ENCODE data around the gene HES2. TPM values are rescaled to one million over a fixed set of nuclear protein-coding genes. Genes with fewer than 3 reads are reported as not detected.
A peak's percentile ranks its signal among the peaks of the same experiment; 100 is the strongest.
"Not testable (repeated sequence)": the region's sequence is repeated elsewhere in the genome, so short reads cannot be mapped to it uniquely, and the experiment has no call there.

The HES2 gene
- total and polyA plus RNA-seq, 4 donors: 0.26 to 5.0 (median 2.7) TPM

DNA sequence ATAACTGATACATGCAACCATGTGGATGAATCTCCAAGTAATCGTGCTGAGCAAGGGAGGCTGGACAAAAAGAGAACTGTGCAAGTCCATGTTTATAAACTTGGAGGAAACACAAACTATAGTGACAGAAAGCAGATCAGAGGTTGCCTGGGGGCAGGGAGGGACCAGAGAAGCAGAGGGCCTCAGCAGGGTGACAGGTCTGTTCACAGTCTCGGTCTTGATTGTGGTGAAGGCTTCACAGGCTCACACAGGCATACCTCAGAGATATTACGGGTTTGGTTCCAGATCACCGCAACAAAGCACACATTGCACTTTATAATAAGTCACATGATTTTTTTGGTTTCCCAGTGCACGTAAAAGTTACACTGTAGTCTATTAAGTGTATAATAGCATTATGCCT, 54.7 kb downstream of the HES2 start:
- no peak overlapping the region for H3K9ac ChIP-seq (ENCODE audit: insufficient read depth in 1 of 2, low read length in 2 of 2)
- no peak for DNase-seq
- TF ChIP-seq, protein P1, sequence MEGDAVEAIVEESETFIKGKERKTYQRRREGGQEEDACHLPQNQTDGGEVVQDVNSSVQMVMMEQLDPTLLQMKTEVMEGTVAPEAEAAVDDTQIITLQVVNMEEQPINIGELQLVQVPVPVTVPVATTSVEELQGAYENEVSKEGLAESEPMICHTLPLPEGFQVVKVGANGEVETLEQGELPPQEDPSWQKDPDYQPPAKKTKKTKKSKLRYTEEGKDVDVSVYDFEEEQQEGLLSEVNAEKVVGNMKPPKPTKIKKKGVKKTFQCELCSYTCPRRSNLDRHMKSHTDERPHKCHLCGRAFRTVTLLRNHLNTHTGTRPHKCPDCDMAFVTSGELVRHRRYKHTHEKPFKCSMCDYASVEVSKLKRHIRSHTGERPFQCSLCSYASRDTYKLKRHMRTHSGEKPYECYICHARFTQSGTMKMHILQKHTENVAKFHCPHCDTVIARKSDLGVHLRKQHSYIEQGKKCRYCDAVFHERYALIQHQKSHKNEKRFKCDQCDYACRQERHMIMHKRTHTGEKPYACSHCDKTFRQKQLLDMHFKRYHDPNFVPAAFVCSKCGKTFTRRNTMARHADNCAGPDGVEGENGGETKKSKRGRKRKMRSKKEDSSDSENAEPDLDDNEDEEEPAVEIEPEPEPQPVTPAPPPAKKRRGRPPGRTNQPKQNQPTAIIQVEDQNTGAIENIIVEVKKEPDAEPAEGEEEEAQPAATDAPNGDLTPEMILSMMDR (IDR thresholded peaks at IDR 0.05; ENCODE audit: control extremely low read depth, extremely low read depth): no peak
- no peak for ATAC-seq (ENCODE audit: insufficient read depth, low FRiP score)
- H3K27ac ChIP-seq (ENCODE audit: low read depth in 1 of 2, low read length in 1 of 2): no peak overlapping the region
- H3K27me3 ChIP-seq (ENCODE audit: control insufficient read depth in 3 of 3, insufficient read depth in 3 of 3, low read length in 2 of 3): no peaks in the 10 kb centered on the region
- peaks cover 0 to 8% (median 4%) of the 10 kb centered on the region in 5 donors for H3K4me1 ChIP-seq (ENCODE audit: control insufficient read depth in 5 of 5, insufficient read depth in 5 of 5, low read length in 5 of 5)
- H3K36me3 ChIP-seq (ENCODE audit: control insufficient read depth in 4 of 4, insufficient read depth in 4 of 4, low read length in 4 of 4): peaks cover 0 to 1% (median 0%) of the 10 kb centered on the region in 4 donors
- 82 to 89% methylated on average over 5 of the region's 5 CpGs for WGBS, 2 donors
- H3K4me3 ChIP-seq: no peak overlapping the region
- no peaks in the 10 kb centered on the region for H3K9me3 ChIP-seq (ENCODE audit: control insufficient read depth in 4 of 4, insufficient read depth in 3 of 4, low read length in 3 of 4)

DNA sequence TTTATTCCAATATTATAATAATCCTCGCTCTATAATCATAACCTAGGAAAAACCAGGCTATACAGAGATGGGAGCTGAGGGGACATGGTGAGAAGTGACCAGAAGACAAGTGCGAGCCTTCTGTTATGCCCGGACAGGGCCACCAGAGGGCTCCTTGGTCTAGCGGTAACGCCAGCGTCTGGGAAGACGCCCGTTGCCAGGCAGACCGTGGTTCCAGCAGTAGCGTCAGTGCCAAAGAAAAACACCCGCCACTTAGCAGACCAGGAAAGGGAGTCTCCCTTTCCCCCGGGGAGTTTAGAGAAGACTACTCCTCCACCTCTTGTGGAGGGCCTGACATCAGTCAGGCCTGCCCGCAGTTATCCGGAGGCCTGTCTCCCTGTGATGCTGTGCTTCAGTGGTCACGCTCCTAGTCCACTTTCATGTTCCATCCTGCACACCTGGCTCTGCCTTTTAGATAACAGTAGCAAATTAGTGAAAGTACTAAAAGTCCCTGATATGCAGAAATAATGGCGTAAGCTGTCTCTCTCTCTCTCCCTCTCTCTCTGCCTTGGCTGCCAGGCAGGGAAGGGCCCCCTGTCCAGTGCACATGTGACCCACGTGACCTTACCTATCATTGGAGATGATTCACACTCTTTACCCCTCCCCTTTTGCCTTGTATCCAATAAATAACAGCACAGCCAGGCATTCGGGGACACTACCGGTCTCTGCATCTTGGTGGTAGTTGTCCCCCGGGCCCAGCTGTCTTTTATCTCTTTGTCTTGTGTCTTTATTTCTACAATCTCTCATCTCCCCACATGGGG, 56.4 kb downstream of the HES2 start:
- H3K27ac ChIP-seq (ENCODE audit: low read depth in 1 of 2, low read length in 1 of 2); H3K9ac ChIP-seq (ENCODE audit: insufficient read depth in 1 of 2, low read length in 2 of 2); H3K9me3 ChIP-seq (ENCODE audit: control insufficient read depth in 4 of 4, insufficient read depth in 3 of 4, low read length in 3 of 4); H3K36me3 ChIP-seq (ENCODE audit: control insufficient read depth in 4 of 4, insufficient read depth in 4 of 4, low read length in 4 of 4); H3K27me3 ChIP-seq (ENCODE audit: control insufficient read depth in 3 of 3, insufficient read depth in 3 of 3, low read length in 2 of 3); H3K4me3 ChIP-seq; ATAC-seq (ENCODE audit: insufficient read depth, low FRiP score): not testable (repeated sequence)
- DNase-seq: peak; percentile 54 to 57 (median 55)
- H3K4me1 ChIP-seq (ENCODE audit: control insufficient read depth in 5 of 5, insufficient read depth in 5 of 5, low read length in 5 of 5): peaks cover 4 to 25% (median 18%) of the 10 kb centered on the region in 5 donors
- TF ChIP-seq, protein P1 (IDR thresholded peaks at IDR 0.05; ENCODE audit: control extremely low read depth, extremely low read depth): peak; percentile 5
- WGBS, 2 donors: 41 to 71% methylated on average over 20 of the region's 20 CpGs

Small RNA genes within 50 kb of the gene (small RNA-seq; reads per million reads assigned to genes)
- gene MIR4252 (ENCODE audit: low replicate concordance): not detected

Other genes with a start within 250 kb of the HES2 start
- under 1 TPM; 0.48 to 0.55 TPM for gene CHD5, start 239.6 kb downstream of the HES2 start, total RNA-seq
- under 1 TPM; 0.10 to 0.14 TPM for gene CHD5, start 239.6 kb downstream of the HES2 start, polyA plus RNA-seq
- gene RPL22, start 220.3 kb downstream of the HES2 start, total RNA-seq: 100 to 1,000 TPM; 224 to 272 TPM
- 100 to 1,000 TPM; 186 to 985 TPM for gene RPL22, start 220.3 kb downstream of the HES2 start, polyA plus RNA-seq
- gene RNF207, start 213.8 kb downstream of the HES2 start, total RNA-seq: 10 to 100 TPM; 11.1 to 14.4 TPM
- gene RNF207, start 213.8 kb downstream of the HES2 start, polyA plus RNA-seq: 10 to 100 TPM in 1 of 2 donors, 1 to 10 TPM in 1; 8.0 to 13.5 TPM
- 10 to 100 TPM; 30.2 to 68.5 TPM for gene ICMT, start 184.0 kb downstream of the HES2 start, total RNA-seq
- gene ICMT, start 184.0 kb downstream of the HES2 start, polyA plus RNA-seq: 10 to 100 TPM; 17.4 to 33.6 TPM
- not detected for gene HES3, start 175.7 kb downstream of the HES2 start, total RNA-seq
- gene HES3, start 175.7 kb downstream of the HES2 start, polyA plus RNA-seq: not detected
- gene GPR153, start 158.8 kb downstream of the HES2 start, total RNA-seq: 10 to 100 TPM in 1 of 2 donors, 1 to 10 TPM in 1; 8.0 to 17.0 TPM
- gene GPR153, start 158.8 kb downstream of the HES2 start, polyA plus RNA-seq: 1 to 10 TPM; 3.2 to 4.3 TPM
- gene ACOT7, start 26.2 kb downstream of the HES2 start, total RNA-seq: 10 to 100 TPM in 1 of 2 donors, 1 to 10 TPM in 1; 8.8 to 37.4 TPM
- gene ACOT7, start 26.2 kb downstream of the HES2 start, polyA plus RNA-seq: 10 to 100 TPM; 17.9 to 28.3 TPM
- gene ESPN, start 4.9 kb upstream of the HES2 start, total RNA-seq: 10 to 100 TPM; 11.2 to 20.8 TPM
- 1 to 10 TPM; 2.1 to 3.6 TPM for gene ESPN, start 4.9 kb upstream of the HES2 start, polyA plus RNA-seq
- gene TNFRSF25, start 46.3 kb upstream of the HES2 start, total RNA-seq: 10 to 100 TPM; 11.2 to 19.8 TPM
- 10 to 100 TPM in 1 of 2 donors, 1 to 10 TPM in 1; 4.9 to 12.3 TPM for gene TNFRSF25, start 46.3 kb upstream of the HES2 start, polyA plus RNA-seq
- 10 to 100 TPM; 11.2 to 22.9 TPM for gene PLEKHG5, start 71.7 kb upstream of the HES2 start, total RNA-seq
- gene PLEKHG5, start 71.7 kb upstream of the HES2 start, polyA plus RNA-seq: 1 to 10 TPM; 3.4 to 8.7 TPM
- 10 to 100 TPM; 26.4 to 29.4 TPM for gene NOL9, start 134.6 kb upstream of the HES2 start, total RNA-seq
- 1 to 10 TPM; 3.4 to 6.9 TPM for gene NOL9, start 134.6 kb upstream of the HES2 start, polyA plus RNA-seq
- gene TAS1R1, start 135.4 kb upstream of the HES2 start, total RNA-seq: under 1 TPM; 0.21 to 0.51 TPM
- under 1 TPM; 0.02 to 0.08 TPM for gene TAS1R1, start 135.4 kb upstream of the HES2 start, polyA plus RNA-seq
- gene ZBTB48, start 160.1 kb upstream of the HES2 start, total RNA-seq: 10 to 100 TPM; 21.6 to 41.3 TPM
- gene ZBTB48, start 160.1 kb upstream of the HES2 start, polyA plus RNA-seq: 10 to 100 TPM; 33.0 to 35.5 TPM
- gene KLHL21, start 182.9 kb upstream of the HES2 start, total RNA-seq: 10 to 100 TPM; 16.0 to 31.3 TPM
- 10 to 100 TPM in 1 of 2 donors, 1 to 10 TPM in 1; 9.2 to 23.3 TPM for gene KLHL21, start 182.9 kb upstream of the HES2 start, polyA plus RNA-seq
- gene PHF13, start 193.8 kb upstream of the HES2 start, total RNA-seq: 10 to 100 TPM in 1 of 2 donors, 1 to 10 TPM in 1; 8.9 to 20.6 TPM
- 1 to 10 TPM; 5.4 to 5.6 TPM for gene PHF13, start 193.8 kb upstream of the HES2 start, polyA plus RNA-seq
- 10 to 100 TPM; 12.6 to 26.5 TPM for gene THAP3, start 204.9 kb upstream of the HES2 start, total RNA-seq
- 10 to 100 TPM; 17.8 to 23.8 TPM for gene THAP3, start 204.9 kb upstream of the HES2 start, polyA plus RNA-seq

Data from lung (tissue), 13 donors.